HG03159 (cell line): Measurements from ENCODE around the gene ISM1.

Source experiments
- ATAC-seq: cut with Tn5 transposase; IDR thresholded peaks from one replicate; pipeline ENCODE4 v1.9.1; 2021; ENCODE audit warnings: mild to moderate bottlenecking, moderate library complexity; ENCODE audit not compliant: unreplicated experiment

Gene ISM1

GRCh38 chr20:13220904-13221297 is at the start of gene ISM1:
Gene ISM1 (plus strand): TSS chr20:13221274. CDS start chr20:13221777, 503 bp downstream.
- no peak for ATAC-seq

GRCh38 chr20:13173201-13173600 is 47.9 kb upstream of the ISM1 start:
- ATAC-seq, result no peak

GRCh38 chr20:13174402-13174801 is 46.7 kb upstream of the ISM1 start:
- ATAC-seq, result peak; percentile 63

- ATAC-seq, result no peak
Measured at GRCh38 chr20:13180986-13181889, 39.8 kb upstream of the ISM1 start.

- no peak for ATAC-seq
Measured at GRCh38 chr20:13183005-13183404, 38.1 kb upstream of the ISM1 start.

DNA sequence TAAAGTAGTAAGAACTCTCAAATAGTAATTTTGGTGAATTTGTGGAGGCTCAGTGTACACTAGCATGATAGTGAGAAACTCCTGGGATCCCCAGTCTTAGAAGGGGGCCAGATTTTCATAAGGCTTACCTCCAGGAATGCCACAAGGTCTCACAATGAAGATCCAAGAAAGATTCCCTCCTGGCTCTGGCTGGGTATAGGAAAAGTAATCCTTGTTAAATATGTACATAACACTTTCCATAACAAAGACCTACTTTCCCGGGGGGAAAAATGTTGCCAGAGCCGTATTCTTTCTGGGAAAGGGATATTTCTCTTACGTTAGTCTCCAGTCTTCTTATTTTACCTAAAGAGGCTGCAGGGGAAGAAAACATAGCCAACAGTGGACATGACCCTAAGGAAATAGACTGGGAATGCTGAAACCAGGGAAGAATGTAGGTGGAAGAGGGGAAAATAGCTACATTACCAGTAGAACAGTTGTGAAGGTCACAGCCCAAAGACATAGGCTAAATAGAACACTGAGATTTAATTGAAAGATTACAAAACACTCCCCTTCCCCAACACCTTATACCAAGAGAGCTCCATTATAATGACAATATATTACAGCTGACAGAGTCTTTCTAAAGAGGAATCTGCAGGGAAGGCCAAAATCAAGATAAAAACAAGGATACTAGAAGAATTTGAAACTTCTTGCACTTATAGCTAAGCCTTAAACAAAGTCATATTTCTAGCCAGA is 34.9 kb upstream of the ISM1 start:
- no peak for ATAC-seq

DNA sequence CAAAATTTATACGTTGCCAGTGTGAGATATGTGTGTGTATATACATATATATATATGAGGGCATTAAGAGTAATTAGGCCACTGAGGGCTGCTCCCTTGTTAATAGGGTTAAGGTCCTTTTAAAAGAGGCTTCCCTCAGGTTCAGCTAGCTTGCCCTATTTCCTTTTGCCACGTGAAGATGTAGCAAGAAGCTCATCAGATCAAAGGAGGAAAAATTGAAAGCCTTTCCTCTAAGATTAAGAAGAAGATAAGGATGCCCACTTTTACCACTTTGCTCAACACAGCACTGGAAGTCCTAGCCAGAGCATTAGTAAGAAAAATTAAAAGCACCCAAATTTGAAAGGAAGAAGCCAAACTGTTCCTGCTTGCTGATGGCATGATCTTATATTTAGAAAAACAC is 33.2 kb upstream of the ISM1 start:
- ATAC-seq, result no peak

DNA sequence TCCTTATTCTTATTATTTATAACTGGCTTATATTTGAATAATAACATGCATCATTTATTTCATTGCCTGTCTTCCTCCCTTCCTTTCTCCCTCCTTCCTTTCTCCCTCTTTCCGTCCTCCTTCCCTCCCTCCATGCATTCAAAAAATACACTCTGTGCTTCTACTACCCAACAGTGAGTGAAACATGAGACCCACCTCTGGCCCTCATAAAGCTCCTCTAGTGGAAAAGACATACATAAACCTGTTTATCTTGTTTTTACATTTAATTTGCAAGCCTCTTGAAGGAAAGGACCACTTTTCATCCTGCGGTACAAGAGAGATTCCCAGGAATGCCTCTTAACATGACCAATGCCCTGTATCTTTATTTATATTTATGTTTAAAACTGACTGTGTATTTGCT is 21.8 kb upstream of the ISM1 start:
- ATAC-seq, result no peak

- no peak for ATAC-seq
Measured at GRCh38 chr20:13200767-13201500, 20.1 kb upstream of the ISM1 start.

DNA sequence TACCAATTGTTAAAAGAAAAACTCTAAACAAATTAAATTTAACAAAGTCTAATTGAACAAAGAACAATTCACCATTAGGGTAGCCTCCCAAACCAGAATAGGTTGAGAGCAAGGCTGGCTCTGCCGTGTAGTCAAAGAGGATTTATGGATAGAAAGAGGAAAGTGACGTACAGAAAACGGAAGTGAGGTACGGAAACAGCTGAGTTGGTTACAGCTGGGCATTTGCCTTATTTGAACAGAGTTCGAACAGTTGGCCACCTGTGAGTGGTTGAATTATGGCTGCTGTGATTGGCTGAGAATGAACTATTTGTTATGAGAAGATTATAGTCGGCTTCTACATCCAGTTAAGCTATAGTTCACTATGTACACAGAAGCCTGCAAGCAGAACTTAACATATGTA is 18.5 kb upstream of the ISM1 start:
- ATAC-seq, result no peak

DNA sequence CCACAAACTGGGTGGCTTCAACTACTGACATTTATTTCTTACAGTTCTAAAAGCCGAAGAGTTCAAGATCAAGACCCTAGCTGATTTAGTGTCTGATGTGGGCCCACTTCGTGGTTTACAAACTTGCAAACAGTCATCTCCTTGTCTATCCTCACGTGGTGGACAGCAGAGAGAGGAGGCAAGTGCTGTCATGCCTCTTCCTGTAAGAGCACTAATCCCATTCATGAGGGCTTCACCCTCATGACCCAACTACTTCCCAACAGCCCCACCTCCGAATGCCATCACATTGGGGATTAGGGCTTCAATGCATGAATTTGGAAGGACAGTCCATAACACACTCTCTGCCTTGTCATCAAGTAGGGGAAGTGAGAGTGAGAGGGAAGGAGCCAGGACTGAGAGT is 15.6 kb upstream of the ISM1 start:
- ATAC-seq, result no peak

GRCh38 chr20:13205848-13206434 is 15.1 kb upstream of the ISM1 start:
- no peak for ATAC-seq

DNA sequence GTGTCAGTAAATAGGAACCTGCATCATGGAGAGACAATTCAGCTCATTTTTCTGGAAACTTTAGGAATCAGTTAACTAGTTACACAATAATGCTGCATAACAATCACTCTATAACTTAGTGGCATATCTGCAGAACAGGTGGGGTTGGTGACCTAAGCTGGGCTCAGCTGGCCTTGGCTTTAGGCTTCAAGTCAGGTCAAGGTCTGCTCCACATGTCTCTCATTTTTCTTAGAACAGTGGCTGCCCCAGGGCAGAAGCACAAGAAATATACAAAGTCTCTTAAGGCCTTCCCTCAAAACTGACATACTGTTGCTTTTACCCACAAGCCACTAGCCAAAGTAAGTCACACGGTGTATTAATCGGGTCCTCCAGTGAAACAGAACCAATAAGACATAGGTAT is 14.1 kb upstream of the ISM1 start:
- no peak for ATAC-seq

GRCh38 chr20:13211956-13212618 is 9.0 kb upstream of the ISM1 start:
- ATAC-seq, result no peak

GRCh38 chr20:13212750-13213149 is 8.3 kb upstream of the ISM1 start:
- ATAC-seq, result peak; percentile 71

DNA sequence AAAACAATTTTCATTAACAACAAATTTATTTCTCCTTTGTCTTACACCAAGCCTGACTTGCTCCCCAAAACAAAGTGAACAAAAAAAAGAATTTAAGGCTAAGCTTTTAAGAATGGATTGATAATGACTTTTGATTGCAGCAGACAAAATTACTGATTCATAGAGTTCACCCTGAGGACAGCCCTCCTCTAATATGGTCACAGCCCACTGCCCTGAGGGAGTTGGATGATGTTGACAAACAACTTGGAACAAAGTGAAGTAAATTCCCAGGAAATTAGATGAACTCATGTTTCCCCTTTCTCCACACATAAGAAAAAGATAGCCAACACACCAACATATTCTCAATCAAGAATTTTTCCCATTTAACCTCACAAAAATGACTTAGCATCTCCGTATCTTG is 7.7 kb upstream of the ISM1 start:
- ATAC-seq, result no peak

- no peak for ATAC-seq
Measured at GRCh38 chr20:13216533-13216932, 4.5 kb upstream of the ISM1 start.

DNA sequence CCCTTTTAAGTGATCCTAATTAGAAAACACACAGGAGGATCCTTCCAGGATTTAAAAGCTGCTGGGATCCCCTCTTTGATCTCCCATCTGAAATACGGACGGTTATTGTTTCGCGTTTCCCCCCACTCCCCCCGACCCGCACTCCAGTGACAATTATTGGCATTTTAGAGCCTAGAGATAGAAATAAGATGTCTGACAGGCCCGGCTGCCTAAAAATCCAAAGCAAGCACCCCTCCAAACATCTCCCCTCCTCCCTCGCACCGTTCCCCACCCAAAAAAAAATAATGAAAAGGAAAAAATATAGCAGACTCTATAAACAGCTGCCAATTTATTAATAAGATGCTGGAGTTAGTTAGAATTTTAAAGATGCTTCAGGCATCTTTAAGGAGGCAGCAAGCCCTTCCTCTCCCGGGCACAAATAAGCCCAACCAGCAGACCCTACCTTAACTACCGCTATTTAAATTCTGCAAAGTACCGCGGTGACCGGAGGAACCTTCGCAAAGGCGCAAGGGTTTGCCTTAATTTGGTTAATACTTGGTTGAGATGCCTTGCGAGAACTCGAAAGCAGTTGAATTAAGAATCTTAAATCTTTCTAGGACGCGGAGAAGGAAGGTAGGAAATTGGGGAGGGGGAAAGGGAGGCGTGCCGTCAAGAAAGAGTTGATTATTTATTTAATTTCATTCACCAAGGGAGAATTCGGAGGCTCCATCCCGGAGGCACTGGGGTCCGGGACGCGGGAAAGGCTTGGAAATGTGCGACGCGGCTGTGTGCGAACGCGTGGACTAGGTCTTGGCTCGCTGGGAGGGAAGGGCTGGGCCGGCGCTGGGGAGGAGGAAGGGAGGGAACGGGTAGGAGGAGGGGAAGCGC is 1.5 kb upstream of the ISM1 start:
- no peak for ATAC-seq

DNA sequence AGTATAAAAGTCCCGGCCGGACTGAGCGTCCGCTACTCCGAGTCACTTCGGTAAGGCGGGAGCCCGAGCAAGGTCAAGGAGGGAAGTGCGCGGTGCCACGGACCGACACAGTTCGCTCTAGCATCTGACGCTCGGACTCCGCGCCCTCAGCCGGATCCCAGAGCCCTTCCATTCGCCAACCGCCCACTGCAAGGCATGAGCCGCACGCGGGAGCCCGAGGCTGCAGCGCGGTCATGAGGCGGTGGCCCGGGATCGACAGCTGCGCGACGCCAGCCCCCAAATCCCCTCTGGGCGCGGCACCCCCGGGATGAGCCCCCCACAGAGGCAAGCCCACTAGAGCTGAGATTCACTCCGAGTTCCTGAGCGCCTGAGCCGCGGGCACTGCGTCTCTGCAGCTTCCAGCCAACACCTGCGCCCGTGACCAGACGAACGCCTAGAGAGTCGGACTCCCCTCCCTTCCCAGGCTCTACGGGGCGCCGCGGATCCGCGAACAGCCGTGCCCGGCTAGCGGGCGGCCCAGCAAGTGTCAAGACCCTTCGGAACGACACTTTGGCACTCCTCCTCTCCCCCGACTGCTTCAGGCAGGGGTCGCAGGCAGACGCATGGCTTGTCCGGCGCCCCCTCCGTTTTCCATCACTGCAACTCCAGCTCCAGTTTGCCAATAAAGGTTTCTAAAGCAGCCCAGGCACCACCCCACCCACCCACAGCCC is 725 bp upstream of the ISM1 start:
- ATAC-seq, result no peak
